ENCODE data around the gene TAS2R1.

DNA sequence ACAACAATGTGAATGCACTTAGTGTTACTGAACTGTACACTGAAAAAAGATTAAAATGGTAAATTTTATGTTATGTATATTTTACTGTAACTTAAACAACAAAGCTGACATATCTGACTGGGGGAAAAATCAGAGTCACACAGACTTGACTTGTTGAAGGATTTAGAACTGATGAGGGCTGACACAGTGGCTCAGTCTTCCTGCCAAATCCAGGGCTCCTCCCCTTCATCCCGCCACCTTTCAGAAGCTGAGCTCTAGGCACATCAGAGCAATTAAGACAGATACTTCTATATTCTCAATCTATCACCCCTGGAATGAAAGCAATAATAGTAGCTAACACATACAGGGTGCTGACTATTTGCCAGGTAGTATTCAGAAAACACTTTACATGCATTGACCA, 27.7 kb upstream of the TAS2R1 start:
- TF ChIP-seq, protein P1, sequence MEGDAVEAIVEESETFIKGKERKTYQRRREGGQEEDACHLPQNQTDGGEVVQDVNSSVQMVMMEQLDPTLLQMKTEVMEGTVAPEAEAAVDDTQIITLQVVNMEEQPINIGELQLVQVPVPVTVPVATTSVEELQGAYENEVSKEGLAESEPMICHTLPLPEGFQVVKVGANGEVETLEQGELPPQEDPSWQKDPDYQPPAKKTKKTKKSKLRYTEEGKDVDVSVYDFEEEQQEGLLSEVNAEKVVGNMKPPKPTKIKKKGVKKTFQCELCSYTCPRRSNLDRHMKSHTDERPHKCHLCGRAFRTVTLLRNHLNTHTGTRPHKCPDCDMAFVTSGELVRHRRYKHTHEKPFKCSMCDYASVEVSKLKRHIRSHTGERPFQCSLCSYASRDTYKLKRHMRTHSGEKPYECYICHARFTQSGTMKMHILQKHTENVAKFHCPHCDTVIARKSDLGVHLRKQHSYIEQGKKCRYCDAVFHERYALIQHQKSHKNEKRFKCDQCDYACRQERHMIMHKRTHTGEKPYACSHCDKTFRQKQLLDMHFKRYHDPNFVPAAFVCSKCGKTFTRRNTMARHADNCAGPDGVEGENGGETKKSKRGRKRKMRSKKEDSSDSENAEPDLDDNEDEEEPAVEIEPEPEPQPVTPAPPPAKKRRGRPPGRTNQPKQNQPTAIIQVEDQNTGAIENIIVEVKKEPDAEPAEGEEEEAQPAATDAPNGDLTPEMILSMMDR (conservative IDR thresholded peaks at IDR 0.05; ENCODE audit: low read depth, low read length), result no peak
- no peak for TF ChIP-seq EZH2 (IDR thresholded peaks at IDR 0.05; ENCODE audit: low read length, unreplicated experiment)
